Measurements from ENCODE around the gene MAPKBP1. TPM values are rescaled to one million over a fixed set of nuclear protein-coding genes. Genes with fewer than 3 reads are reported as not detected.
"Not testable (repeated sequence)": the region's sequence is repeated elsewhere in the genome, so short reads cannot be mapped to it uniquely, and the experiment has no call there.

MAPKBP1 gene, protein sequence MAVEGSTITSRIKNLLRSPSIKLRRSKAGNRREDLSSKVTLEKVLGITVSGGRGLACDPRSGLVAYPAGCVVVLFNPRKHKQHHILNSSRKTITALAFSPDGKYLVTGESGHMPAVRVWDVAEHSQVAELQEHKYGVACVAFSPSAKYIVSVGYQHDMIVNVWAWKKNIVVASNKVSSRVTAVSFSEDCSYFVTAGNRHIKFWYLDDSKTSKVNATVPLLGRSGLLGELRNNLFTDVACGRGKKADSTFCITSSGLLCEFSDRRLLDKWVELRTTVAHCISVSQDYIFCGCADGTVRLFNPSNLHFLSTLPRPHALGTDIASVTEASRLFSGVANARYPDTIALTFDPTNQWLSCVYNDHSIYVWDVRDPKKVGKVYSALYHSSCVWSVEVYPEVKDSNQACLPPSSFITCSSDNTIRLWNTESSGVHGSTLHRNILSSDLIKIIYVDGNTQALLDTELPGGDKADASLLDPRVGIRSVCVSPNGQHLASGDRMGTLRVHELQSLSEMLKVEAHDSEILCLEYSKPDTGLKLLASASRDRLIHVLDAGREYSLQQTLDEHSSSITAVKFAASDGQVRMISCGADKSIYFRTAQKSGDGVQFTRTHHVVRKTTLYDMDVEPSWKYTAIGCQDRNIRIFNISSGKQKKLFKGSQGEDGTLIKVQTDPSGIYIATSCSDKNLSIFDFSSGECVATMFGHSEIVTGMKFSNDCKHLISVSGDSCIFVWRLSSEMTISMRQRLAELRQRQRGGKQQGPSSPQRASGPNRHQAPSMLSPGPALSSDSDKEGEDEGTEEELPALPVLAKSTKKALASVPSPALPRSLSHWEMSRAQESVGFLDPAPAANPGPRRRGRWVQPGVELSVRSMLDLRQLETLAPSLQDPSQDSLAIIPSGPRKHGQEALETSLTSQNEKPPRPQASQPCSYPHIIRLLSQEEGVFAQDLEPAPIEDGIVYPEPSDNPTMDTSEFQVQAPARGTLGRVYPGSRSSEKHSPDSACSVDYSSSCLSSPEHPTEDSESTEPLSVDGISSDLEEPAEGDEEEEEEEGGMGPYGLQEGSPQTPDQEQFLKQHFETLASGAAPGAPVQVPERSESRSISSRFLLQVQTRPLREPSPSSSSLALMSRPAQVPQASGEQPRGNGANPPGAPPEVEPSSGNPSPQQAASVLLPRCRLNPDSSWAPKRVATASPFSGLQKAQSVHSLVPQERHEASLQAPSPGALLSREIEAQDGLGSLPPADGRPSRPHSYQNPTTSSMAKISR (N-terminal part only)
- total RNA-seq: 8.9 and 18.9 TPM in 2 replicates

DNA sequence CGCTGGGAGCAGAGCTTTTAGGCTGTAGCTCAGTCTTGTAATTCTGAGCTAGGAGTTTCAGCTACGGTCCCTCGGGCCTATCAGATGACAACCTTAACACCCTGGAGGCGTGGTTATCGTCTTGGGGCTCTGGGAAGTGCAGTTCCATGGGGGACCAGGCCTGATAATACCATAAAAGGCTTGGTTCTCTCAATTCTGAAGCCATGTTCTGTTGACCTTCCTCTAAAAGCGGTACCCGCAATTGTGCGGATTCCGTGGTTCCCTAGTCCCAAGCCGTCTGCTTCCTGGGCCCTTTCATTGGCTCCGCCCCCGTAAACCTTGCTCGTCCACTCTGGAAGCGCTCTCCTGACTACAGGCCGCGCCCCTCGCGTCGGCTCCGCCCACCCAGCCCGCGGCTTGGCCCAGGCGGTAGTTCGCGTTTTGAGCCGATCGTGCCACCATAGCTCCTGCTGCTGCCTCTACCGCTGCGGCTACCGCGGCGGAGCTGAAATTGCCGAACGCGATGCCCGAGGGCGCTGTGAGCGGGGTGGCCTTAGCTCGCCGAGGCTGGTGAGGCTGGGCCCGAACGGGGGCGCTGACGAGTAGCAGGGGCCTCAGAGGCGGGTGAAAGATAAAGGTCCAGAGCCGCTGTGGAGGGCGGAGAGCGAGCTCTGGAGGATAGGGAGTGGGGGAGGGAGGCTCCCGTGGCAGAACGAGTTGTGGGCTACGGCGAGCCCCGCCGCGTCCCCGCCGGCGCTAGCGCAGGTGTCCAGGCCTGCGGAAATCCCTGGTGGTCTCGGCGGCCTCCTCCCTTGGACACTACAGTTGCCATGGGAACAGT is at the start of gene MAPKBP1:
Gene MAPKBP1 (plus strand): TSS at position 423 of the 820 bp plus-strand sequence. CDS start 792 bp downstream, outside the sequence.
- peak; percentile 94 for DNase-seq (ENCODE audit: low read depth)

DNA sequence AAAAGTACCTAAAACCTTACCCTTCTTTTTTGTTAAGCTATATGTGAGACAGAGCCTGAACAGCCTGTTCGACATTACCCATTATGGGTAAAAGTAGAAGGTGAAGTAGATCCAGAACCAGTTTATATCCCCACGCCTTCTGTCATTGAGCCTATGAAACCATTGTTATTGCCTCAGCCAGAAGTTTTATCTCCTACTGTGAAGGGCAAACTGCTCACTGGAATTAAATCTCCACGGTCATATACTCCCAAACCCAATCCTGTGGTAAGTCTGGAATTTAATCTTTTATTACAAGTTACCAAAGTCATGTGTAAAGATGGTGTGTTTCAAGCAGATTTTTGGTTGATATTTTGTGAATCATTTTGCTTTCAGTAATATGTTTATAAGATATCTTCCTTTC is 47.1 kb upstream of the MAPKBP1 start:
- DNase-seq (ENCODE audit: low read depth): no peak

- DNase-seq (ENCODE audit: low read depth): not testable (repeated sequence)
These were observed 46.2 kb upstream of the MAPKBP1 start for GRCh38 chr15:41728061-41728460.

DNA sequence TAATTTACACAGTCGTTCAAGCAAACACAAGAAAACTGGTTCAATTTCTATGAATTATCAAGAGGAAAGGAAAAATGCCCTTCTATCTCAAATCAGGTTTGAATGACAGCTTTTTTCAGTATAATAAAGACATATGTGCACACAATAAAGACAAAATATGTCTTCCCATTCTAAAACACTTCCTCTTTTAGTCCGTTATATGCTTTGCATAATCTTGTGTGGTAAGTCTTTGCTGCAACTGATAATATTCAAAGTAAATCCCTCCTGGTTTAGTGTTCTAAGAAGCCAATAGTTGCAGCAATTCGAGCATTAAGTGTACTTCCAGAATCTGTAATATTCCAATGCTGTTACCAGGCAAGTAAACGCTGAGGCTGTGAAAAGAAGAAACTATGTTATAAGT is 43.7 kb upstream of the MAPKBP1 start:
- DNase-seq (ENCODE audit: low read depth): no peak

- no peak for DNase-seq (ENCODE audit: low read depth)
These were observed 41.8 kb upstream of the MAPKBP1 start for GRCh38 chr15:41732483-41732882.

GRCh38 chr15:41734079-41734478 is 40.2 kb upstream of the MAPKBP1 start:
- DNase-seq (ENCODE audit: low read depth): no peak

- no peak for DNase-seq (ENCODE audit: low read depth)
These were observed 39.2 kb upstream of the MAPKBP1 start for GRCh38 chr15:41735046-41735445.

GRCh38 chr15:41735492-41735891 is 38.8 kb upstream of the MAPKBP1 start:
- not testable (repeated sequence) for DNase-seq (ENCODE audit: low read depth)

GRCh38 chr15:41746802-41747201 is 27.5 kb upstream of the MAPKBP1 start:
- DNase-seq (ENCODE audit: low read depth): peak; percentile 3

GRCh38 chr15:41756198-41756597 is 18.1 kb upstream of the MAPKBP1 start:
- DNase-seq (ENCODE audit: low read depth): no peak

DNA sequence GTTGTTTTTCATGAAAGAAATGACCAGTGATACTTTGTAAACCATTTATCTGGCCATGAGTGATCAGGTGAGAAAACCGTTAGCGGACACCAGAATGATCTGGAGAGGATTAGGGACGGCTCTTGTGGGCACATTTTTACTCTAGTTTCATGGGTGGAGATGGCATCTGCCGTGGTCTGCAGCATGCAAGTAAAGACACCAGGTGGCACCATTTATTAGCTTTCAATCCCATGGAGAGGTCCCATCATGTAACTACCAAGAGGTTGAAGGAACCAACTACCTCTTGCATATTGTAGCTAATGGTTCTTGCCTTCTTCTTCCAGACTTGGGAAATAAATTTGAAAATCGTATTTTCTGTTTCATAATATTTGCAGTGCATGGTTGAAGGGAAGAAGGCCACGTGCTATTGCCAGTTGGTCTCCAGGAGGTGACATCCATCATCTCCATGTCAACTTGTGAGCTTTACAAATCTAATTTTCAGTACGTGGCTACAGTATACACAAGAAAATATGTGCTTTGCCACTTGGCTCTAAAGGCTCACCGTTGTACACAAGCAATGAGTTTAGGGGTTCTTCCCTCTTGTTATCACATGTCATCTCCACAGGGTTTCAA is 1.5 kb upstream of the MAPKBP1 start:
- DNase-seq (ENCODE audit: low read depth): peak; percentile 76

DNA sequence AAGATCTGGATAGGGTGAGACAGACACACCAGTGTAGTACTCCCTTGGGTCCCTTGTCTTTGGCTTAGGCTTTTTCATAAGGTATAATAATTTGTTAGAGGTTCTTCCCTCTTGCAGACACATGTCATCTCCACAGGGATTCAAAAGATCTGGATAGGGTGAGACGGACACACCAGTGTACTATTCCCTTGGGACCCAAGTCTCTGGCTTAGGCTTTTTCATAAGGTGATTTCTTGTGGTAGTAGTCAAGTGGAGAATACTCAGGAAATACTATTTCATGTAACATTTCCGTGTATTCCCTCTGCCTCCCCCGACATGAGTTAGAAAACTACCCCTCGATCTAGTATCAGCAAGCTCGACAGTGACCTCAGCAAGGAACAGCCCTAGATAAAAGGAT is 954 bp upstream of the MAPKBP1 start:
- no peak for DNase-seq (ENCODE audit: low read depth)

DNA sequence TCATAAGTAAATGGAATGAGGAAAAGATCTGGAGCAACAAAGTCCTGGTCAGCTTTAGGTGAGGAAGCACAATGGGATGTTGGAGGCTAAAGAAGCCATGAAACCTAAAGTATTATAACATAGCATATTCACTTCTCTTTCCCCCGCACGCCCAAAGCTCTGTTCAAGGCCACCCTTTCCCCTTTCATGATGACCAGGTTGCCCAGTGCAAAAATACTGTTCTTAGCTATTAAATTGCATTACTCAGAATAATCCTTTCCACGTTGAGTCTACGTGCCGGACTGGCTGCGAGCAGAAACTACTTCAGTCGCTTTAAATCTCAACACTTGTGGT is 589 bp upstream of the MAPKBP1 start:
- DNase-seq (ENCODE audit: low read depth): no peak

DNA sequence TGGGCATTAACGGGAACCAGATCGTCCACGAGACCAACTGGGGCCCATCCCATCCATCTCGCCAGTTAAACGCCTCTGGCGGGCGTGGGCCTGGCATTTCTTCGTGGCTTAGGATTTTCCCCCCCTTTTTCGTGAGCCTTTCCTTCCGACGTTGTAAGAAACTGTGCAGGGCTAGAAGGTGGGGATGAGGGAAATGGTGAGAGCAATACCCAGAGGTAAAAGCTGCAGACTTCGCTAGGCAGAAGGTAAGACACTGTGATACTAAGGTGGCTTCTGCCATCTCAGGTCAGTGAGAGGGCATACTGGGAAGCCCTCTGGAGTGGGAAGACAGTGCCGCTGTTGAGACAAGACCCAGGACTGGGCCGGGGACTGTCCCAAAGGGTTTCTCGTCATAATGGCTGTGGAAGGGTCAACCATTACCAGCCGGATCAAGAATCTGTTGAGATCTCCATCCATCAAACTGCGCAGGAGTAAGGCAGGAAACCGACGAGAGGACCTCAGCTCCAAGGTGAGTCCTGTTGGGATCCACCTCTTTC is 666 bp downstream of the MAPKBP1 start:
- DNase-seq (ENCODE audit: low read depth): no peak

- DNase-seq (ENCODE audit: low read depth): peak; percentile 83
These were observed 1.4 kb downstream of the MAPKBP1 start for GRCh38 chr15:41775651-41776050.

GRCh38 chr15:41777421-41777973 is 3.2 kb downstream of the MAPKBP1 start:
- DNase-seq (ENCODE audit: low read depth): peak; percentile 57

DNA sequence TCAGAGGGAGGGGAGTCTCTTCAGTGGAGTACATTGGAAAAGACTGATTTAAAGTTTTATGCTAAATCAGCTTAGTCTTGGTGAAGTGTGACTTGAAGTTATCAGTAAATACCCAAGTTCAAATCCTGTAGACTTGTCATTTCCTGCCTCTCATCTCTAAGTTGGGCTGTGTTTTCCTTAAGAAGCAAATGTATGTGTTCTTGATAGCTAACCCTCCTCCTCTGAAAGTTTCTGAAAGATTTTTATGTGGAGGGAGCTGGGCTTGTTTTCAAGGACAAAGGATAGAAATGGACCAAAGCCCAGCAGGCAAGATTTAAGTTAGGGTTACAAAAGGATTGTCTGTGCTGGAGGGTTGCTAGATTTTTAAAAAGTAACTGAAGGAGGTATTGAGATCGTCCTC is 4.2 kb downstream of the MAPKBP1 start:
- no peak for DNase-seq (ENCODE audit: low read depth)

DNA sequence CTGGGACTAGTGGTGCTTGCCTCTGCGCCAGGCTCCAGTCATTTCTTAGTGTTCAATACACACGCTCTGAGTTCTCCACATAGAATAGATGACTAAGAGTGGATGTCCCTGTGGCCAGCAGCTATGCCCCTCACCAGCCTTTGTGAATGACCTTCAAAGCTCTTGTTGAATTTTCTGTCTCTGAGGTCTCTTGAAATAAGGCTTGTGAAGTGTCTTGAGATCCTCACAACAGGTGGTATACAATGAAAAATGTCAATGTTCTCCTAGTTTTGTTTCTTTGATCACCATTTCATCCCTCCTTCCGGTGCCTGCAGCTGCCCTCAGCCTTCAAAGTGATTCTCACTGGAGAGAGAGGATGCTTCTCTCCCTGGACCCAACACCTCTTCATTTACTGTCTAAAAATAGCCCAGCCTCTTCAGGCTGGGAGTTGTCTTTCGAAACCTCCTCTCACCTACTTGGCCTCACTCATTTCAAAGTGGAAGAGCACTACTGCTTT is 5.4 kb downstream of the MAPKBP1 start:
- DNase-seq (ENCODE audit: low read depth): no peak

- no peak for DNase-seq (ENCODE audit: low read depth)
These were observed 6.0 kb downstream of the MAPKBP1 start for GRCh38 chr15:41780266-41780665.

GRCh38 chr15:41780727-41781126 is 6.4 kb downstream of the MAPKBP1 start:
- no peak for DNase-seq (ENCODE audit: low read depth)

All from renal cortical epithelial cell (primary cell).